ENCODE data around the gene ANKRD10. TPM values are rescaled to one million over a fixed set of nuclear protein-coding genes. Genes with fewer than 3 reads are reported as not detected.
"Not testable (repeated sequence)": the region's sequence is repeated elsewhere in the genome, so short reads cannot be mapped to it uniquely, and the experiment has no call there.

Gene ANKRD10
- total and polyA plus RNA-seq, 2 donors (not counting 3 experiments of a cell fraction or from before 2014, with no cell fraction given) = 44.5 to 94.1 TPM

- H4K20me1 ChIP-seq (replicated peaks; ENCODE audit: control insufficient read depth, extremely low read depth, insufficient read depth, low read length); H3K9ac ChIP-seq (replicated peaks; ENCODE audit: extremely low read depth, insufficient read depth, low read length); POLR2A ChIA-PET; H3K9me3 ChIP-seq (replicated peaks; ENCODE audit: control insufficient read depth, insufficient read depth, low read length); H3K79me2 ChIP-seq (ENCODE audit: control insufficient read depth, insufficient read depth, low read length); DNase-seq (ENCODE audit: low read depth, low spot score); H3K36me3 ChIP-seq (ENCODE audit: control insufficient read depth in 2 of 2, extremely low read depth in 1 of 2, insufficient read depth in 2 of 2, low read length in 2 of 2); H3K4me1 ChIP-seq (ENCODE audit: control insufficient read depth, extremely low read depth, insufficient read depth, low read length); H3K4me2 ChIP-seq (ENCODE audit: insufficient read depth, low read length); H3K4me3 ChIP-seq (replicated peaks in 1 of 3; ENCODE audit: insufficient read depth in 1 of 3, low read depth in 1 of 3, low read length in 3 of 3); dilution Hi-C loops (cut with MboI; ENCODE audit: extremely low pct_ligation_motif_present, low sequenced_read_pairs); H3K27me3 ChIP-seq (ENCODE audit: control insufficient read depth in 2 of 2, insufficient read depth in 2 of 2, low read length in 2 of 2); H3K9me1 ChIP-seq (replicated peaks; ENCODE audit: control insufficient read depth, extremely low read depth, insufficient read depth, low read length): not testable (repeated sequence)
- FAIRE-seq = peak; percentile 59
- TSS peak; percentile 98 for BruUV-seq (replicated peaks)
- CTCF ChIA-PET = interaction anchor here (1.5 kb wide), 1 partner anchor 51 kb away, joined by 4 read pairs; no protein-coding TSS in a partner anchor
- Histone ChIP-seq H2AFZ (ENCODE audit: low read depth, low read length) (peak overlapping the region; percentile 70), H3K27ac (ENCODE audit: insufficient read depth, low read depth, low read length) (peak overlapping the region; percentile 59)
- intact Hi-C loops (cut with micrococcal nuclease) = loop anchor here (1.0 to 5.0 kb wide), 2 partner anchors 11 to 38 kb away; partner anchors contain the start of gene ANKRD10
Observed at GRCh38 chr13:110955608-110956007, 40.7 kb upstream of the ANKRD10 start.

DNA sequence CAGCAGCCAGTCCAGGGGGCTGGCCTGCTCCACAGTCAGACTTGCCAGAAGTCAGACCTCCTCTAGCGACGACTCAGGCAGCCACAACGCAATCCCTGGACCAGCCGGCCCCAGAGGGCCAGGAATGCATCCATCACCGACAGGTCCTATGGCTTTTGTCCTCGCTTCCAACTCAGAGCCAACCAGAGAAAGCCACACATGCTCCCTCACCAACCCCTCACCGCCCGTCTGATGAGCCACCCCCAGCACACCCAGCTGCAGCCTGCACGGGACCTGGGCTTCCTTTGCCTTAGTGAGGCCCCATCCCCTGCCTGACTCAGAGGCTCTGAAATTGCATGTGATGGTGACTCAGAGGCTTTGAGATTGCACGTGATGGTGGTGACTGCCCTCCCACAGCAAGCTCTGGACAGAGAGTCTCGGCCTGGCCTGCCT is 40.2 kb upstream of the ANKRD10 start:
- H3K4me1 ChIP-seq (ENCODE audit: control insufficient read depth, extremely low read depth, insufficient read depth, low read length); H3K79me2 ChIP-seq (ENCODE audit: control insufficient read depth, insufficient read depth, low read length); H3K27me3 ChIP-seq (ENCODE audit: control insufficient read depth in 2 of 2, insufficient read depth in 2 of 2, low read length in 2 of 2); BruUV-seq (replicated peaks); H3K9me3 ChIP-seq (replicated peaks; ENCODE audit: control insufficient read depth, insufficient read depth, low read length); H3K9me1 ChIP-seq (replicated peaks; ENCODE audit: control insufficient read depth, extremely low read depth, insufficient read depth, low read length); H3K36me3 ChIP-seq (ENCODE audit: control insufficient read depth in 2 of 2, extremely low read depth in 1 of 2, insufficient read depth in 2 of 2, low read length in 2 of 2); dilution Hi-C loops (cut with MboI; ENCODE audit: extremely low pct_ligation_motif_present, low sequenced_read_pairs); H4K20me1 ChIP-seq (replicated peaks; ENCODE audit: control insufficient read depth, extremely low read depth, insufficient read depth, low read length); H3K4me3 ChIP-seq (replicated peaks in 1 of 3; ENCODE audit: insufficient read depth in 1 of 3, low read depth in 1 of 3, low read length in 3 of 3); H3K4me2 ChIP-seq (ENCODE audit: insufficient read depth, low read length): not testable (repeated sequence)
- intact Hi-C loops (cut with micrococcal nuclease) = loop anchor here (1.0 to 5.0 kb wide), 2 partner anchors 11 to 38 kb away; partner anchors contain the start of gene ANKRD10
- POLR2A ChIA-PET = interaction anchor here (0.5 kb wide), 1 partner anchor 122 kb away, joined by 3 read pairs; no protein-coding TSS in a partner anchor
- peak; percentile 47 for TF ChIP-seq POLR2AphosphoS5 (IDR thresholded peaks at IDR 0.05; ENCODE audit: insufficient read depth, low read depth, low read length)
- TF ChIP-seq, protein P1, sequence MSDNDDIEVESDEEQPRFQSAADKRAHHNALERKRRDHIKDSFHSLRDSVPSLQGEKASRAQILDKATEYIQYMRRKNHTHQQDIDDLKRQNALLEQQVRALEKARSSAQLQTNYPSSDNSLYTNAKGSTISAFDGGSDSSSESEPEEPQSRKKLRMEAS (IDR thresholded peaks at IDR 0.05; ENCODE audit: insufficient read depth, insufficient read length) = peak; percentile 82
- peak; percentile 52 for TF ChIP-seq FOS (IDR thresholded peaks at IDR 0.05; ENCODE audit: borderline replicate concordance, insufficient read depth, low read length)
- peak; percentile 75 for TF ChIP-seq JUN (IDR thresholded peaks at IDR 0.05; ENCODE audit: borderline replicate concordance, insufficient read depth, insufficient read length, low read depth)
- CTCF ChIA-PET = interaction anchor here (1.5 kb wide), 1 partner anchor 51 kb away, joined by 4 read pairs; no protein-coding TSS in a partner anchor
- peak; percentile 99 for FAIRE-seq
- Histone ChIP-seq H3K9ac (replicated peaks; ENCODE audit: extremely low read depth, insufficient read depth, low read length) (peak overlapping the region; percentile 31), H3K27ac (ENCODE audit: insufficient read depth, low read depth, low read length) (peak overlapping the region; percentile 68), H2AFZ (ENCODE audit: low read depth, low read length) (peak overlapping the region; percentile 70)
- DNase-seq (ENCODE audit: low read depth, low spot score) = peak; percentile 80

GRCh38 chr13:110954533-110954920 is 39.7 kb upstream of the ANKRD10 start:
- FAIRE-seq; BruUV-seq (replicated peaks); H3K27me3 ChIP-seq (ENCODE audit: control insufficient read depth in 2 of 2, insufficient read depth in 2 of 2, low read length in 2 of 2); DNase-seq (ENCODE audit: low read depth, low spot score); intact Hi-C loops (cut with micrococcal nuclease); H3K9me1 ChIP-seq (replicated peaks; ENCODE audit: control insufficient read depth, extremely low read depth, insufficient read depth, low read length); H3K4me1 ChIP-seq (ENCODE audit: control insufficient read depth, extremely low read depth, insufficient read depth, low read length); H3K36me3 ChIP-seq (ENCODE audit: control insufficient read depth in 2 of 2, extremely low read depth in 1 of 2, insufficient read depth in 2 of 2, low read length in 2 of 2); dilution Hi-C loops (cut with MboI; ENCODE audit: extremely low pct_ligation_motif_present, low sequenced_read_pairs); H3K9me3 ChIP-seq (replicated peaks; ENCODE audit: control insufficient read depth, insufficient read depth, low read length); H4K20me1 ChIP-seq (replicated peaks; ENCODE audit: control insufficient read depth, extremely low read depth, insufficient read depth, low read length); H3K4me3 ChIP-seq (replicated peaks in 1 of 3; ENCODE audit: insufficient read depth in 1 of 3, low read depth in 1 of 3, low read length in 3 of 3); H2AFZ ChIP-seq (ENCODE audit: low read depth, low read length); H3K79me2 ChIP-seq (ENCODE audit: control insufficient read depth, insufficient read depth, low read length); H3K4me2 ChIP-seq (ENCODE audit: insufficient read depth, low read length): not testable (repeated sequence)
- Histone ChIP-seq H3K9ac (replicated peaks; ENCODE audit: extremely low read depth, insufficient read depth, low read length) (peak overlapping the region; percentile 31), H3K27ac (ENCODE audit: insufficient read depth, low read depth, low read length) (peak overlapping the region; percentile 68)
- CTCF ChIA-PET = interaction anchor here (1.5 kb wide), 1 partner anchor 52 kb away, joined by 4 read pairs; no protein-coding TSS in a partner anchor
- POLR2A ChIA-PET = interaction anchor here (0.5 kb wide), 1 partner anchor 122 kb away, joined by 3 read pairs; no protein-coding TSS in a partner anchor

Measured in endothelial cell of umbilical vein (primary cell).